Ascending aorta (tissue), 2 donors: ENCODE measurements around the gene CACNA1B. TPM values are rescaled to one million over a fixed set of nuclear protein-coding genes. Genes with fewer than 3 reads are reported as not detected.
A peak's percentile ranks its signal among the peaks of the same experiment; 100 is the strongest.

Experiments used
- DNase-seq, 2 donors: peaks; one replicate each; pipeline ENCODE4 v3.0.0-alpha.2; 2019; ENCODE audit warnings: low spot score in 2 of 2
- H3K27ac ChIP-seq, 2 donors: fragments of 200-600 bp; sonication (generic); one replicate each; pipeline ENCODE4 v1.5.1; 2016 to 2017; ENCODE audit warnings: mild to moderate bottlenecking in 1 of 2
- H3K27me3 ChIP-seq: fragments of 200-600 bp; sonication (generic); one replicate; pipeline ENCODE4 v1.5.1; 2017
- H3K36me3 ChIP-seq, 2 donors: fragments of 200-600 bp; sonication (generic); one replicate each; pipeline ENCODE4 v1.5.1; 2016
- H3K4me1 ChIP-seq, 2 donors: fragments of 200-600 bp; sonication (generic); one replicate each; pipeline ENCODE4 v1.5.1; 2016 to 2017; ENCODE audit warnings: mild to moderate bottlenecking in 1 of 2
- H3K4me3 ChIP-seq, 2 donors: fragments of 200-600 bp; sonication (generic); one replicate each; pipeline ENCODE4 v1.5.1; 2016 to 2017; ENCODE audit warnings: mild to moderate bottlenecking in 1 of 2
- H3K9me3 ChIP-seq, 2 donors: fragments of 200-600 bp; sonication (generic); one replicate each; pipeline ENCODE4 v1.5.1; 2016
- intact Hi-C: fragments of 100-400 bp; cut with DNase I; formaldehyde crosslinking; loops from one replicate; pipeline ENCODE4 v1.15.1; 2023
- total RNA-seq: library from RNA; depleted of rRNA; stranded (reverse); fragments of >200 nt; gene quantifications from one replicate; pipeline ENCODE4 v1.1.0, GENCODE V29; 2016
- TF ChIP-seq, protein P1 (sequence below), 3 experiments: fragments of 200-600 bp in 2 of 3; fragments of 450-650 bp in 1 of 3; sonication (generic) in 2 of 3; IDR thresholded peaks; one replicate each; pipeline ENCODE4 v1.5.1; 2016 to 2019; ENCODE audit warnings: antibody characterized with exemption in 3 of 3, mild to moderate bottlenecking in 1 of 3, moderate library complexity in 1 of 3

Gene CACNA1B
- total RNA-seq, 1 donor from 2014 or later: not detected

DNA sequence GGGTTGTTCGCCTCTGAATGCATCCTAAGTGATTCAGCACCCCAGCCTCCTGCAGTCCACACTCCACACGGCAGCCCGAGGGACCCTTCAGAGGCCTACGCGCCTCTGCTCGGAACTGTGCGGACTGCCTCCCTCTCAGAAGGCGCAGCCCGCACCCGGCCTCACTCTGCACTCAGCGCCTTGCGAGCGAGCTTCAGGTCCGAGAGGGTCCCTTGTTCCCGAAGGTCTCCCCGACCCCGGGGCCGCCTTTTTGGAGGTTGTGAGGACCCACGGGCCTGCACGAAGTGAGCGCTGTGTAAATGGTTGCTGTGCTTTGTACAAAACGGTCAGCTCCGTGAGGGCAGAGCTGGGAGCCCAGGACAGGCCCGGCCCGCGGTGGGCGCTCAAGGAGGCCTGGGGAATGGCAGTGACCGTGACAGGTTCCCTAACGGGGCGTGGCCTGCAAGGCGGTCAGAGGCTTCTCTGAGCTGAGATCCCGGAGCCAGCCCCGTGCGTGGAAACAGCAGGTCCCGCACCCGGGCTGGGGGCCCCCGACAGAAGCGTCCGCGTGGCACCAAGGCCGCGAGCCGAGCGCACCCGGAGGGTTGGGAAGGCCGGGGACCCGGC is 698 bp upstream of the CACNA1B start:
- Histone ChIP-seq H3K9me3 (no peaks in the 10 kb centered on the region), H3K4me1 (no peaks in the 10 kb centered on the region), H3K27me3 (peaks cover 13% of the 10 kb centered on the region), H3K27ac (no peak overlapping the region), H3K36me3 (no peaks in the 10 kb centered on the region), H3K4me3 (no peak overlapping the region)
- TF ChIP-seq, protein P1, sequence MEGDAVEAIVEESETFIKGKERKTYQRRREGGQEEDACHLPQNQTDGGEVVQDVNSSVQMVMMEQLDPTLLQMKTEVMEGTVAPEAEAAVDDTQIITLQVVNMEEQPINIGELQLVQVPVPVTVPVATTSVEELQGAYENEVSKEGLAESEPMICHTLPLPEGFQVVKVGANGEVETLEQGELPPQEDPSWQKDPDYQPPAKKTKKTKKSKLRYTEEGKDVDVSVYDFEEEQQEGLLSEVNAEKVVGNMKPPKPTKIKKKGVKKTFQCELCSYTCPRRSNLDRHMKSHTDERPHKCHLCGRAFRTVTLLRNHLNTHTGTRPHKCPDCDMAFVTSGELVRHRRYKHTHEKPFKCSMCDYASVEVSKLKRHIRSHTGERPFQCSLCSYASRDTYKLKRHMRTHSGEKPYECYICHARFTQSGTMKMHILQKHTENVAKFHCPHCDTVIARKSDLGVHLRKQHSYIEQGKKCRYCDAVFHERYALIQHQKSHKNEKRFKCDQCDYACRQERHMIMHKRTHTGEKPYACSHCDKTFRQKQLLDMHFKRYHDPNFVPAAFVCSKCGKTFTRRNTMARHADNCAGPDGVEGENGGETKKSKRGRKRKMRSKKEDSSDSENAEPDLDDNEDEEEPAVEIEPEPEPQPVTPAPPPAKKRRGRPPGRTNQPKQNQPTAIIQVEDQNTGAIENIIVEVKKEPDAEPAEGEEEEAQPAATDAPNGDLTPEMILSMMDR (IDR thresholded peaks at IDR 0.05): no peak
- no peak for DNase-seq
- intact Hi-C loops: no loop called here

DNA sequence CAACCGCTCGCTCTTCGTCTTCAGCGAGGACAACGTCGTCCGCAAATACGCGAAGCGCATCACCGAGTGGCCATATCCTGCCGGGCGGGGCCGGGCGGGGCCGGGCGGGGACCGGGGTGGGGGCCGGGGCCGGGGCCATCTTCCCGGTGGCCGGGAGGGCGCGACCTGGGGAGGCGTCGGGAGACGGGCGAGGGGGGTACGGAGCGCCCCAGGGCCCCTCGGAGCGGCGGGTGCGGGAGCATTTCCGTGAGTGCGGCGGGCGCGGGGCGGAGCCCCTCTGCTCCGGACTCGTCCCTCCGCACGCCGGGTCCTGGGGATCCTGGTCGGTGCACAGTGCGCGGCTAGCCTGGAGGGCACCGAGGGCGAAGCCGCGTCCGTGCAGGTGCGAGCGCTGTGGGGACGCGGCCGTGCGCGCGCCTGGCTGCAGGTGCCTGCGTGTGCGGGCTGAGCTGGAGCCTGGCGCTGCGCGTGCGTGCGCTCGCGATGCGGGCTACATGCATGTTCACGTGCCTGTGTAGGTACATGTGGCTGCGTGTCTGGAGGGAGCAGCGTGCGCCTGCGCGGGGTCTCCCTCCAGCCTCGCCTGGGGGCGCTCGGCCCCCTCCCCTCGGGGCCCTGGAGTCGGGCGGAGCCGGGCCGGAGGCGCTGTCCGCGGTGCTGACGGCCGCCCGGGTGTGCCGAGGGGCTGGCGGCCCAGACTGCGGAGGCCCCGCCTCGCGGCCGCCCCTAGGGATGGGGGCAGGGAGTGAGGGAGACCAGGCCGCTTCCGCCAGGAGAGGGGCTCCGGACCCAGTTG is 762 bp downstream of the CACNA1B start:
- TF ChIP-seq, protein P1 (IDR thresholded peaks at IDR 0.05): no peak
- Histone ChIP-seq H3K9me3 (no peaks in the 10 kb centered on the region), H3K4me3 (peak overlapping the region; percentile 19 to 39), H3K4me1 (no peaks in the 10 kb centered on the region), H3K36me3 (no peaks in the 10 kb centered on the region), H3K27ac (no peak overlapping the region), H3K27me3 (peaks cover 13% of the 10 kb centered on the region)
- DNase-seq: no peak
- intact Hi-C loops: no loop called here

DNA sequence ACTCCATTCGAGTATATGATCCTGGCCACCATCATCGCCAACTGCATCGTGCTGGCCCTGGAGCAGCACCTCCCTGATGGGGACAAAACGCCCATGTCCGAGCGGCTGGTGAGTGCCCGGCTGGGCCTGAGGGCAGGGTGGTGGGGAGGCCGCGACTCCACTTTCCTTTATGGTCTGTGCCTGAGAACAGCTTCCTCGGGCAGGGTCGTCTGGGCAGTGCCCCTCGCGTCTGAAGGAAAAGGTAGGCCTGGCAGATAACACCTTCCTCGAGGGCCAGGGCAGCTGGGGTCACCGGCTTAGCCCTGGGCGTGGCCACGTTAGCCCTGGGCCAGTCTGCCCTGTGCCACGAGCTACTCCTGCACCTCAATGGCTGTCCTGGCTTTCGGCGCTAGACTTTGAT is 1.5 kb downstream of the CACNA1B start:
- Histone ChIP-seq H3K9me3 (no peaks in the 10 kb centered on the region), H3K4me1 (no peaks in the 10 kb centered on the region), H3K4me3 (no peak overlapping the region), H3K36me3 (no peaks in the 10 kb centered on the region), H3K27ac (no peak overlapping the region), H3K27me3 (peaks cover 13% of the 10 kb centered on the region)
- intact Hi-C loops: no loop called here
- TF ChIP-seq, protein P1 (IDR thresholded peaks at IDR 0.05): no peak
- no peak for DNase-seq

DNA sequence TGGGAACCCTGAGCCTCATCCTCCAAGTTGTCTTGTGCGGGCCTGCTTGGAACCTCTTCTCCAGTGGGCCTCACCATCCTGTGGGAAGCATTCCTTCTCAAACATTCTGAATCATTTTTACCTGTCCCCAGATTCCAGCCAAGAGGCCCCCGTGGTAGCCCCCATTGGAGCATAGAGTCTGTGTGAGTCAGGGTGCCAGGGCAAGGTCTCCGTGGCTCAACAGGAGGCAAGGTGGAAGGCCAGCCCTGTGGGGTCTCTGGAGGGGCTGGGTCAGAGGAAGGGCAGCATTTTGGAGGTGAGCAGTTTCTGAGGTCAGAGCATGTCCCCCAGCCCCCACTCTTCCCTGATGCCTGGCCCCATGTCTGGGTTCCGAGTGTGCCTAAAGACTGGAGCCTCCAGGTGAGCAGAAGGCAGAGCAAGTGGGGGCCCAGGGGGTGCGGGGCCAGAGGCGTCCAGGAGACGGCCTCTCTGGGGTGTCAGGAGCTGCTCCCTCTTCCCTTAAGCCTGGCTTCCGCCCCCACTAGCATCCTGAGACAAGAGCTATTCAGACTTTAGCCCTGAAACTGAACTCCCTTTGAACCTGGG is 2.1 kb downstream of the CACNA1B start:
- Histone ChIP-seq H3K4me1 (no peaks in the 10 kb centered on the region), H3K36me3 (no peaks in the 10 kb centered on the region), H3K27ac (no peak overlapping the region), H3K27me3 (peaks cover 13% of the 10 kb centered on the region), H3K4me3 (no peak overlapping the region), H3K9me3 (no peaks in the 10 kb centered on the region)
- TF ChIP-seq, protein P1 (IDR thresholded peaks at IDR 0.05): no peak
- no peak for DNase-seq
- intact Hi-C loops: no loop called here

DNA sequence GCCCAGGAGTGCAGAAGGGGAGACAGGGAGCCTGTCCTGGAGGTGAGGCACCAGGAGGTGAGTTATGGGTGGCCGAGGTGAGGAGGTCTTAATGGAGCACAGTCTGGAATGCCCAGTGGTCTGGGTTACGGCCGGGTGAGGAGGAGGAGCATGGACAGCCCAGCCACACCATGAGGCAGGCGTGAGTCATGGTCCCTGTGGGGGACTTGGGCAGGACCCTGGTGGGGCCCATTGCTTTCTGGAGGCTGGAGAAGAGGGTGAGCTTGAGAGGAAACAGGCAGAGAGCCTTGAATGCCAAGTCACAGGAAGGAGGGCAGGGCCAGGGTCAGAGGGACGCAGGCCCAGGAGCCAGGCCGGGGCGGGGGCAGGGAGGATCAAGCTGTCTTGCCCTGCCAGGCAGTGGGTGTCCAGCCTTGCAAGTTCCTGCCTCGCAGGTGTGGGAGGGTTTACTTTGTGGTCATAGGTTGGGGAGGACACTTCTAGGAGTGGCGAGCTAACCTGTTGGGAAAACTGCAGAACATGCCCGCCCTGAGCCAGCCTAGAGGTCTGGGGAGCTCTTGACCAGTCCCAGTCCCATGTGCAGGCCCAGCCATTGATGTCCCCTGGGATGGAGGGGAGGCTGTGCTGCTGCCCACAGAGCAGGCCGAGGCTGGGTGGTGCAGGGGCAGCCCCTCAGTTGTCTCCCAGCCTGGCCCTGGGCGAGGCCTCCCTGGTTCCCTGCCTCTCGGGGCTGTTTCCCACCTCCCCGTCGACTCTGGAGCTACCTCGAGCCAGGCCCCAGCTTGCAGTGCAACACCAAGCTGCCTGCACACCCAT is 2.8 kb downstream of the CACNA1B start:
- intact Hi-C loops: no loop called here
- Histone ChIP-seq H3K4me3 (no peak overlapping the region), H3K4me1 (no peaks in the 10 kb centered on the region), H3K27ac (no peak overlapping the region), H3K27me3 (peaks cover 13% of the 10 kb centered on the region), H3K36me3 (no peaks in the 10 kb centered on the region), H3K9me3 (no peaks in the 10 kb centered on the region)
- TF ChIP-seq, protein P1 (IDR thresholded peaks at IDR 0.05): no peak
- DNase-seq: no peak
